GM18511 (cell line): Measurements from ENCODE around the gene MGAT5B.

Source experiments
- ATAC-seq: cut with Tn5 transposase; IDR thresholded peaks from one replicate; pipeline ENCODE4 v1.9.1; 2021; ENCODE audit warnings: mild to moderate bottlenecking, moderate library complexity; ENCODE audit not compliant: unreplicated experiment

The MGAT5B gene

GRCh38 chr17:76998839-76999238 lies 130.6 kb downstream of the MGAT5B start:
- ATAC-seq, result no peak
